ENCODE measurements around the gene VPS16. TPM values are rescaled to one million over a fixed set of nuclear protein-coding genes. Genes with fewer than 3 reads are reported as not detected.

VPS16 gene
- total RNA-seq, 1 donor from 2014 or later = 30.0 TPM

DNA sequence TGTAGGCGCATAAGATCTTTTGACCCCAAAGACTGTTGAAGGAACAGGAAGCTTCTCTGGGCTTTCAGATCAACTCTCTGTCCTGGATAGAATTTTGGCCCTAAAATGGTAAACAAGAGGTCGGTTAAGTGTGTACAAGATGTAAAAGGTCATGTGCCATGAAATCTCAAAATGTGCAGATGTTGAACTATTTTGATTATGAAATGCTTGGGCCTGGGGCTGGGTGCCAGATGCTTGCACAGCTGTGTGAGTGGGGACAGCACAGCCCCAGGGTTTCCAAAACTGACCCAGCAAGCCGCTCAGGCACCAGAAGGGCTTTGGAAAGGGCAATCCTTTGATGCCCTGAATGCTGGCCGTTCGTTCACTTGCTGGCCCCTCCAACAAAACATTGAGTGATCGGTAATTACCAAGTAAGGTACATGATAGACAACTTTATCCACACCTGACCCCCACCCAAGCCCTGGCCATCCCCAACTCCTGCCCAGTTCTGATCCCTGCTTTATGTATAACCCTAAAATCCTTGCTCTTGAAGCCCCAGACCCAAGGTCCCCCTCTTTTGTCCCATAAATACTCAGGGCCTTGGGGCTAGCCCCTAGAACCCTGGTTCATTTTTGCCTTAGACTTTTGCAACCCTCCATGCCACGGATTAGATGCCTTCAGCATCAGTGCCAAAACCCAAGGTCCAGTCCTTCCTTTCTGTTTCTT lies 22.5 kb upstream of the VPS16 start:
- TF ChIP-seq POLR2AphosphoS5 (IDR thresholded peaks at IDR 0.05; ENCODE audit: insufficient read depth in 1 of 2, low read depth in 1 of 2) (no peak), POLR2A (IDR thresholded peaks at IDR 0.05) (no peak)
- TF ChIP-seq, protein P1, sequence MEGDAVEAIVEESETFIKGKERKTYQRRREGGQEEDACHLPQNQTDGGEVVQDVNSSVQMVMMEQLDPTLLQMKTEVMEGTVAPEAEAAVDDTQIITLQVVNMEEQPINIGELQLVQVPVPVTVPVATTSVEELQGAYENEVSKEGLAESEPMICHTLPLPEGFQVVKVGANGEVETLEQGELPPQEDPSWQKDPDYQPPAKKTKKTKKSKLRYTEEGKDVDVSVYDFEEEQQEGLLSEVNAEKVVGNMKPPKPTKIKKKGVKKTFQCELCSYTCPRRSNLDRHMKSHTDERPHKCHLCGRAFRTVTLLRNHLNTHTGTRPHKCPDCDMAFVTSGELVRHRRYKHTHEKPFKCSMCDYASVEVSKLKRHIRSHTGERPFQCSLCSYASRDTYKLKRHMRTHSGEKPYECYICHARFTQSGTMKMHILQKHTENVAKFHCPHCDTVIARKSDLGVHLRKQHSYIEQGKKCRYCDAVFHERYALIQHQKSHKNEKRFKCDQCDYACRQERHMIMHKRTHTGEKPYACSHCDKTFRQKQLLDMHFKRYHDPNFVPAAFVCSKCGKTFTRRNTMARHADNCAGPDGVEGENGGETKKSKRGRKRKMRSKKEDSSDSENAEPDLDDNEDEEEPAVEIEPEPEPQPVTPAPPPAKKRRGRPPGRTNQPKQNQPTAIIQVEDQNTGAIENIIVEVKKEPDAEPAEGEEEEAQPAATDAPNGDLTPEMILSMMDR (IDR thresholded peaks at IDR 0.05) = no peak
- Histone ChIP-seq H3K4me1 (peaks cover 49% of the 10 kb centered on the region), H3K27me3 (no peaks in the 10 kb centered on the region), H3K4me3 (no peak overlapping the region), H3K9me3 (no peaks in the 10 kb centered on the region), H3K27ac (peak overlapping the region; percentile 59), H3K36me3 (no peaks in the 10 kb centered on the region)
- intact Hi-C loops (cut with DNase I) = no loop called here
- peak; percentile 25 to 64 for DNase-seq (ENCODE audit: extremely low spot score in 2 of 2)

- peaks cover 38% of the 10 kb centered on the region for H3K4me1 ChIP-seq
- H3K36me3 ChIP-seq = no peaks in the 10 kb centered on the region
- no peak for DNase-seq (ENCODE audit: extremely low spot score in 2 of 2)
- TF ChIP-seq POLR2A (IDR thresholded peaks at IDR 0.05) (no peak), POLR2AphosphoS5 (IDR thresholded peaks at IDR 0.05; ENCODE audit: insufficient read depth in 1 of 2, low read depth in 1 of 2) (no peak)
- H3K4me3 ChIP-seq = peak overlapping the region; percentile 19 to 28
- H3K9me3 ChIP-seq = no peaks in the 10 kb centered on the region
- peak overlapping the region; percentile 59 for H3K27ac ChIP-seq
- intact Hi-C loops (cut with DNase I) = no loop called here
- H3K27me3 ChIP-seq = no peaks in the 10 kb centered on the region
Observed at GRCh38 chr20:2820084-2820895, 20.3 kb upstream of the VPS16 start.

DNA sequence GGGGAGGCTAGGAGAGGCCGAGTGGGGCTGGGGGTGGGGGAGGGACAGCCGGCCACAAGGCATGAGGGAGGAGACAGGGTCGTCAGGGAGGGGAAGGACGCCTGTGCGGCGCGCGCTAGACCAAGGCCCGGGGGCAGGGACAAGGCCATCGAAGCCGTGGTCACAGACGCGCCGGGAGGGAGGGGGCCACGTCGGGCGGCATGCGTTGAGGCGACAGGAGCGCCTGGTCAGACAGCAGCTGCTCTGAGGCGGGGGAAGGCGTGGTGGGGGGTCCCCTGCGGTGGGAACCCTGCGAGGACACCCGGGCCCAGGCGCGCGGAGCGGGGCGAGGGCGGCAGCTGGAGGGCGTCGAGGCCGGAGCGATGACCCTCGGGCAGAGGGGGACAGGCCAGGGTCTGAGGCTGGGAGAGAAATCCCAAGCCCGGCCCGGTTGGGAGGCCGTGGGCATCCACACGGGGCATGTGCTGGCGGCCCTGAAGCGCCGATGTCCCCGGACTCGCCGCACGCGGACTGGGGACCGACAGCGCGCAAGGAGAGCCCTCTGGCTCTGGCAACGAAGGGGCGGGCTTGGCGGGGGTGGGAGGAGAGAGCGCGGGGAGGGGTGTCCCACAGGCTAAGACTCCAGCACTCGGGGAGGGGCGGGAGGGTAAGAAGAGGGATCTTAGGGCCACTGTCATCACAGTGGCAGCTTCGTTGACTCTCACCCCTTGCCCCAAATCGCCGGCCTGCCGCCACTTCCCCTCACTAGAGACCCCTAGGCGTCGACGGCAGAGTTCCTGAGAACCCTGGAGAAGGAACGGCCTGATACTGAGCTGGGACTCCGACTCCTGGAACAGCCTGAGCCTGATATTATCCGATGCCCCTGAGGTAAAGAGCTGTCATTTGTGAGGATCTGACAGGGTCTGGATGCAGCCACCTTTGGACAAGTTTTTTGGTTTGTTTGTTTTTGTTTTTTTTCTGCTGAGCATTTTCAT lies 19.4 kb upstream of the VPS16 start:
- TF ChIP-seq POLR2A (IDR thresholded peaks at IDR 0.05) (no peak), POLR2AphosphoS5 (IDR thresholded peaks at IDR 0.05; ENCODE audit: insufficient read depth in 1 of 2, low read depth in 1 of 2) (no peak)
- TF ChIP-seq, protein P1 (IDR thresholded peaks at IDR 0.05) = no peak
- Histone ChIP-seq H3K9me3 (no peaks in the 10 kb centered on the region), H3K4me3 (peak overlapping the region in 1 of 2 donors; percentile 19), H3K4me1 (peaks cover 32% of the 10 kb centered on the region), H3K27ac (peak overlapping the region; percentile 59), H3K27me3 (no peaks in the 10 kb centered on the region), H3K36me3 (no peaks in the 10 kb centered on the region)
- no peak for DNase-seq (ENCODE audit: extremely low spot score in 2 of 2)
- intact Hi-C loops (cut with DNase I) = no loop called here

DNA sequence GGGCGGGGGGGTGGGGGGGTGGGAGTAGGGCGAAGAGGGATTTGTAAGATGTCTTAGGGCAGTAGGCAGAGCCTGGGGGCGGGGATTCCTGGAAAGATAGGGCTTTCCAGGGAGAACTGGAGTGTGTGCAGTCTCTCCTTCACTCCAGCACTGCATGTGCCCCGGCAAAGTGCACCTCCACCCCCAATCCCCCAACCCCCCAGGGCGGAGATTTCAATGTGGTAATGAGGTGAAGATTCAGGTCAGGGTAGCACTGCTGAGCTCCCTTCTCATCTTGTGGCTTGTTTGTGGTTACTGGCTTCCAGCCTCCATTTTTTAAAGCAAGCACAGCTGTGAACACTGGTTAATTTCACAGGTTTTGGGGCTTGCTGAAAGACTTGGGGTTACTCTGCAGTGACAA lies 18.5 kb upstream of the VPS16 start:
- Histone ChIP-seq H3K9me3 (no peaks in the 10 kb centered on the region), H3K36me3 (no peaks in the 10 kb centered on the region), H3K27ac (no peak overlapping the region), H3K4me3 (peak overlapping the region in 1 of 2 donors; percentile 19), H3K4me1 (peaks cover 23% of the 10 kb centered on the region), H3K27me3 (no peaks in the 10 kb centered on the region)
- intact Hi-C loops (cut with DNase I) = no loop called here
- TF ChIP-seq POLR2AphosphoS5 (IDR thresholded peaks at IDR 0.05; ENCODE audit: insufficient read depth in 1 of 2, low read depth in 1 of 2) (no peak), POLR2A (IDR thresholded peaks at IDR 0.05) (no peak)
- TF ChIP-seq, protein P1 (IDR thresholded peaks at IDR 0.05) = no peak
- peak in 1 of 2 donors; percentile 81 for DNase-seq (ENCODE audit: extremely low spot score in 2 of 2)

GRCh38 chr20:2825761-2826160 lies 14.8 kb upstream of the VPS16 start:
- intact Hi-C loops (cut with DNase I) = no loop called here
- Histone ChIP-seq H3K27me3 (no peaks in the 10 kb centered on the region), H3K4me1 (peaks cover 15% of the 10 kb centered on the region), H3K4me3 (no peak overlapping the region), H3K36me3 (no peaks in the 10 kb centered on the region), H3K9me3 (no peaks in the 10 kb centered on the region), H3K27ac (no peak overlapping the region)
- no peak for TF ChIP-seq POLR2A (IDR thresholded peaks at IDR 0.05)
- TF ChIP-seq, protein P1 (IDR thresholded peaks at IDR 0.05) = no peak
- DNase-seq (ENCODE audit: extremely low spot score in 2 of 2) = no peak
